H1 (cell line): Measurements from ENCODE around the gene CDK3. TPM values are rescaled to one million over a fixed set of nuclear protein-coding genes. Genes with fewer than 3 reads are reported as not detected.

Experiments used
- CTCF ChIA-PET: fragments of 300-600 bp; sonication (Branson Sonifier 250); formaldehyde crosslinking; loops from one replicate; lab custom pipeline; 2021; ENCODE audit not compliant: partially characterized antibody; lab: Charles Lee
- POLR2A ChIA-PET: fragments of 300-600 bp; sonication (Branson Sonifier 250); formaldehyde crosslinking; loops from one replicate; lab custom pipeline; 2021; ENCODE audit warnings: inconsistent platforms; ENCODE audit not compliant: partially characterized antibody; lab: Charles Lee
- DNase-seq, 2 experiments: peaks; one replicate each; pipeline versions ENCODE4 v3.0.0 to v3.0.0-alpha.2; 2010 to 2022; ENCODE audit warnings: low spot score in 2 of 2, low read depth in 1 of 2, mixed read lengths in 1 of 2
- FAIRE-seq: peaks from 2 replicates; lab custom pipeline; 2011; peaks lifted over from hg19 to GRCh38; lab: Jason Lieb, UNC
- H2AFZ ChIP-seq: 2 replicates; pipeline ENCODE4 v1.8.1; 2012; ENCODE audit warnings: low read length, inconsistent platforms
- H2AK5ac ChIP-seq: 2 replicates; pipeline ENCODE4 v1.6.1; 2013; ENCODE audit warnings: low read depth, low read length
- H2BK120ac ChIP-seq: replicated peaks from 2 replicates; pipeline ENCODE3; 2013; ENCODE audit warnings: low read depth, low read length, inconsistent platforms
- H2BK12ac ChIP-seq: 2 replicates; pipeline ENCODE4 v1.6.1; 2013; ENCODE audit warnings: low read depth, low read length
- H2BK15ac ChIP-seq: 2 replicates; pipeline ENCODE4 v1.6.1; 2013; ENCODE audit warnings: low read length
- H2BK20ac ChIP-seq: 2 replicates; pipeline ENCODE4 v1.6.1; 2013; ENCODE audit warnings: low read length
- H2BK5ac ChIP-seq: 2 replicates; pipeline ENCODE4 v1.6.1; 2013; ENCODE audit warnings: low read depth, low read length
- H3K14ac ChIP-seq: 2 replicates; pipeline ENCODE4 v1.6.1; 2013; ENCODE audit warnings: inconsistent platforms; ENCODE audit not compliant: insufficient read length
- H3K18ac ChIP-seq: 2 replicates; pipeline ENCODE4 v1.6.1; 2013; ENCODE audit warnings: low read length; ENCODE audit errors: extremely low read depth
- H3K23ac ChIP-seq: 2 replicates; pipeline ENCODE4 v1.6.1; 2013; ENCODE audit warnings: inconsistent platforms; ENCODE audit not compliant: insufficient read length
- H3K23me2 ChIP-seq: 2 replicates; pipeline ENCODE4 v1.6.1; 2013; ENCODE audit warnings: low read depth, low read length
- H3K27ac ChIP-seq: 2 replicates; pipeline ENCODE4 v1.6.1; 2011; ENCODE audit warnings: low read depth, low read length, inconsistent platforms
- H3K27me3 ChIP-seq, 4 experiments: replicated peaks in 1 of 4; 1 replicate in 1 of 4; 2 replicates in 3 of 4; pipeline versions ENCODE4 v1.6.1 to v1.8.1; 2011 to 2013; ENCODE audit warnings: low read length in 3 of 4, mild to moderate bottlenecking in 3 of 4, inconsistent platforms in 2 of 4, mixed read lengths in 2 of 4, moderate library complexity in 1 of 4; ENCODE audit not compliant: control insufficient read depth in 3 of 4, insufficient read depth in 3 of 4; ENCODE audit errors: extremely low read depth in 1 of 4
- H3K36me3 ChIP-seq, 4 experiments: 2 replicates each; pipeline versions ENCODE4 v1.6.1 to v1.8.1; 2011 to 2013; ENCODE audit warnings: mild to moderate bottlenecking in 4 of 4, low read length in 3 of 4, moderate library complexity in 2 of 4, control low read depth in 1 of 4, inconsistent platforms in 1 of 4; ENCODE audit not compliant: insufficient read depth in 4 of 4, control insufficient read depth in 2 of 4
- H3K4ac ChIP-seq: replicated peaks from 2 replicates; pipeline ENCODE3; 2013; ENCODE audit warnings: low read length, low read depth, mixed read lengths, inconsistent platforms; ENCODE audit not compliant: insufficient read length
- H3K4me1 ChIP-seq, 4 experiments: replicated peaks in 1 of 4; 1 replicate in 1 of 4; 2 replicates in 3 of 4; pipeline versions ENCODE4 v1.6.1 to v1.8.1; 2011 to 2013; ENCODE audit warnings: low read length in 3 of 4, inconsistent platforms in 2 of 4, mixed read lengths in 1 of 4; ENCODE audit not compliant: insufficient read depth in 4 of 4, control insufficient read depth in 3 of 4
- H3K4me2 ChIP-seq, 2 experiments: 2 replicates each; pipeline versions ENCODE4 v1.6.1 to v1.8.1; 2011 to 2013; ENCODE audit warnings: low read depth in 2 of 2, low read length in 2 of 2, control low read depth in 1 of 2, inconsistent platforms in 1 of 2, mild to moderate bottlenecking in 1 of 2; ENCODE audit not compliant: insufficient read depth in 1 of 2
- H3K4me3 ChIP-seq, 4 experiments: fragments of 200-600, 300-600 bp in 1 of 4; sonication (generic), shearing (Covaris generic), sonication (Bioruptor Twin) in 1 of 4; 2 replicates each; pipeline versions ENCODE4 v1.5.1 to v1.8.1; 2011 to 2016; ENCODE audit warnings: low read length in 4 of 4, low read depth in 3 of 4, control low read depth in 2 of 4, inconsistent platforms in 2 of 4, mild to moderate bottlenecking in 2 of 4, mixed read lengths in 1 of 4, moderate library complexity in 1 of 4; ENCODE audit not compliant: insufficient read depth in 2 of 4; ENCODE audit errors: extremely low read depth in 1 of 4
- H3K56ac ChIP-seq: replicated peaks from 2 replicates; pipeline ENCODE3; 2013; ENCODE audit warnings: low read depth, mild to moderate bottlenecking, mixed read lengths, low read length, inconsistent platforms; ENCODE audit not compliant: insufficient read length
- H3K79me1 ChIP-seq: 2 replicates; pipeline ENCODE4 v1.6.1; 2013; ENCODE audit warnings: low read depth, low read length, control low read depth
- H3K79me2 ChIP-seq, 2 experiments: 2 replicates each; pipeline versions ENCODE4 v1.6.1 to v1.8.1; 2012 to 2013; ENCODE audit warnings: low read length in 2 of 2, mild to moderate bottlenecking in 2 of 2, inconsistent platforms in 1 of 2; ENCODE audit not compliant: insufficient read depth in 2 of 2, control insufficient read depth in 1 of 2
- H3K9ac ChIP-seq, 4 experiments: replicated peaks in 1 of 4; 1 replicate in 1 of 4; 2 replicates in 3 of 4; pipeline versions ENCODE4 v1.6.1 to v1.8.1; 2011 to 2013; ENCODE audit warnings: low read depth in 3 of 4, low read length in 3 of 4, control low read depth in 2 of 4, mild to moderate bottlenecking in 2 of 4, moderate library complexity in 2 of 4, inconsistent platforms in 1 of 4; ENCODE audit errors: extremely low read depth in 1 of 4
- H3K9me3 ChIP-seq, 2 experiments: 2 replicates each; pipeline versions ENCODE4 v1.6.1 to v1.8.1; 2012 to 2013; ENCODE audit warnings: mild to moderate bottlenecking in 2 of 2, moderate library complexity in 2 of 2, control low read depth in 1 of 2, inconsistent platforms in 1 of 2, low read depth in 1 of 2, low read length in 1 of 2, mixed read lengths in 1 of 2; ENCODE audit not compliant: insufficient read depth in 2 of 2
- H4K20me1 ChIP-seq, 2 experiments: replicated peaks in 1 of 2; 2 replicates each; pipeline versions ENCODE3 to v1.8.1; 2011 to 2013; ENCODE audit warnings: inconsistent platforms in 2 of 2, low read length in 2 of 2, mild to moderate bottlenecking in 1 of 2; ENCODE audit not compliant: insufficient read depth in 2 of 2, control insufficient read depth in 1 of 2
- H4K5ac ChIP-seq: 2 replicates; pipeline ENCODE4 v1.6.1; 2013; ENCODE audit warnings: low read length, low read depth, mixed read lengths, inconsistent platforms; ENCODE audit not compliant: insufficient read length
- H4K8ac ChIP-seq: 2 replicates; pipeline ENCODE4 v1.8.0; 2013; ENCODE audit warnings: mild to moderate bottlenecking, moderate library complexity, low read length, inconsistent platforms; ENCODE audit not compliant: insufficient read depth; ENCODE audit errors: extremely low read depth
- H4K91ac ChIP-seq: replicated peaks from 2 replicates; pipeline ENCODE3; 2013; ENCODE audit warnings: low read length, mixed read lengths, inconsistent platforms; ENCODE audit not compliant: insufficient read length
- CHD2 ChIP-seq: IDR thresholded peaks from 2 replicates; pipeline ENCODE4 v1.6.1; 2012; ENCODE audit warnings: low read length, improper control_type of control experiment
- E2F6 ChIP-seq: IDR thresholded peaks from 2 replicates; pipeline ENCODE4 v1.6.1; 2012; ENCODE audit warnings: inconsistent platforms
- EP300 ChIP-seq, 2 experiments: IDR thresholded peaks; 1 replicate in 1 of 2; 2 replicates in 1 of 2; pipeline ENCODE4 v1.6.1; 2011 to 2012; ENCODE audit warnings: low read depth in 2 of 2, low read length in 2 of 2, mild to moderate bottlenecking in 2 of 2, borderline replicate concordance in 1 of 2, inconsistent platforms in 1 of 2, moderate library complexity in 1 of 2
- FOSL1 ChIP-seq: IDR thresholded peaks from 2 replicates; pipeline ENCODE4 v1.6.1; 2011; ENCODE audit warnings: mild to moderate bottlenecking, low read depth, low read length, moderate library complexity; ENCODE audit not compliant: insufficient read depth
- KDM4A ChIP-seq: IDR thresholded peaks from one replicate; pipeline ENCODE4 v1.7.1; 2012; ENCODE audit warnings: low read depth, mild to moderate bottlenecking, moderate library complexity, low read length, inconsistent platforms; ENCODE audit not compliant: severe bottlenecking
- RBBP5 ChIP-seq: IDR thresholded peaks from 2 replicates; pipeline ENCODE4 v1.7.1; 2012; ENCODE audit warnings: low read depth, mild to moderate bottlenecking, inconsistent platforms, low read length, moderate library complexity, borderline replicate concordance
- SIN3A ChIP-seq, 2 experiments: IDR thresholded peaks in 1 of 2; conservative IDR thresholded peaks in 1 of 2; 2 replicates each; pipeline ENCODE4 v1.6.1; 2011 to 2012; ENCODE audit warnings: low read length in 2 of 2, improper control_type of control experiment in 1 of 2, low read depth in 1 of 2, mild to moderate bottlenecking in 1 of 2
- SIRT6 ChIP-seq: IDR thresholded peaks from one replicate; pipeline ENCODE4 v1.7.1; 2012; ENCODE audit warnings: low read length, inconsistent platforms
- SUZ12 ChIP-seq: fragments of 200-600 bp; sonication (generic); IDR thresholded peaks from 2 replicates; pipeline ENCODE4 v1.6.1; 2012; ENCODE audit warnings: mild to moderate bottlenecking, inconsistent platforms, low read length, moderate library complexity, mixed read lengths
- USF2 ChIP-seq: IDR thresholded peaks from 2 replicates; pipeline ENCODE4 v1.6.1; 2011; ENCODE audit warnings: low read length, improper control_type of control experiment
- YY1 ChIP-seq: IDR thresholded peaks from 2 replicates; pipeline ENCODE4 v1.6.1; 2011; ENCODE audit warnings: low read depth, mild to moderate bottlenecking, low read length
- ZNF274 ChIP-seq: IDR thresholded peaks from 2 replicates; pipeline ENCODE4 v1.7.0; 2012; ENCODE audit warnings: low read length, borderline replicate concordance; ENCODE audit errors: extremely low read depth
- WGBS, 2 experiments: shearing (Covaris generic) in 1 of 2; methylation state at CpG; one replicate each; pipeline versions ENCODE4 v1.1.6 to v1.1.7; 2013 to 2015; ENCODE audit warnings: low lambda C conversion rate in 2 of 2, mixed read lengths in 2 of 2, inconsistent platforms in 1 of 2, low coverage in 1 of 2, missing lambda C conversion rate in 1 of 2; ENCODE audit not compliant: insufficient replicate concordance in 2 of 2, insufficient coverage in 1 of 2, insufficient read length in 1 of 2; ENCODE audit errors: extremely low coverage in 1 of 2, missing lambda C conversion rate in 1 of 2; 5-methylcytosine and 5-hydroxymethylcytosine counted together
- polyA plus RNA-seq, 7 experiments: library from polyadenylated mRNA; depleted of rRNA in 3 of 7; stranded (reverse) in 5 of 7; unstranded in 2 of 7; fragments of >200 nt in 5 of 7; fragments of 200-250 nt in 2 of 7; gene quantifications; 1 replicate in 5 of 7; 2 replicates in 1 of 7; 4 replicates in 1 of 7; pipeline versions ENCODE4 v1.2.1 to v1.2.3, GENCODE V29; 2011 to 2013; ENCODE audit warnings: missing spikeins in 2 of 7, mixed read lengths in 2 of 7
- total RNA-seq: library from RNA; stranded (reverse); fragmentation: NEBNext Ultra II Directional; extraction: Animal tissue kit (Norgen Biotek cat#: 25700); gene quantifications from 2 replicates; pipeline ENCODE4 v1.2.1, GENCODE V29; 2021

CDK3 gene
- total and polyA plus RNA-seq, 2 of the 8 experiments (the other 6 are each of a cell fraction or from before 2014, with no cell fraction given): 10.0 to 14.6 TPM

GRCh38 chr17:76054112-76054476 lies 53.4 kb downstream of the CDK3 start:
- no peak overlapping the region for H2BK12ac ChIP-seq
- H4K5ac ChIP-seq: no peak overlapping the region
- H2AFZ ChIP-seq: no peak overlapping the region
- H2BK5ac ChIP-seq: no peak overlapping the region
- no peak overlapping the region for H3K14ac ChIP-seq
- peaks cover 0 to 3% of the 10 kb centered on the region in 2 experiments for H4K20me1 ChIP-seq
- no peak overlapping the region for H3K4me2 ChIP-seq
- ChIA-PET POLR2A (interaction anchor here (0.8 kb wide), 1 partner anchor 55 kb away, joined by 4 read pairs; no protein-coding TSS in a partner anchor), CTCF (interaction anchor here (1.2 to 1.8 kb wide), 2 partner anchors 15 to 49 kb away, joined by 5 read pairs; no protein-coding TSS in a partner anchor)
- DNase-seq (no peak), FAIRE-seq (no peak)
- H3K23ac ChIP-seq: no peak overlapping the region
- no peak overlapping the region for H2AK5ac ChIP-seq
- H3K27ac ChIP-seq: no peak overlapping the region
- H4K8ac ChIP-seq: no peak overlapping the region
- no peaks in the 10 kb centered on the region for H3K27me3 ChIP-seq
- no peaks in the 10 kb centered on the region; the same call in 1 of the 2 replicates for H3K79me1 ChIP-seq
- no peak overlapping the region for H4K91ac ChIP-seq
- TF ChIP-seq RBBP5: no peak
- TF ChIP-seq CHD2: no peak
- no peak for TF ChIP-seq E2F6
- no peak for TF ChIP-seq EP300 (IDR thresholded peaks at IDR 0.05; ENCODE audit: borderline replicate concordance in 1 of 2, low read depth in 2 of 2, low read length in 2 of 2)
- no peak for TF ChIP-seq ZNF274
- no peak for TF ChIP-seq SUZ12
- no peak for TF ChIP-seq SIN3A (conservative IDR thresholded peaks at IDR 0.05 in 1 of 2, IDR thresholded peaks at IDR 0.05 in 1 of 2; ENCODE audit: low read depth in 1 of 2, low read length in 2 of 2)
- no peak for TF ChIP-seq YY1
- no peak for TF ChIP-seq SIRT6
- TF ChIP-seq FOSL1: no peak
- no peak for TF ChIP-seq KDM4A
- no peak for TF ChIP-seq USF2
- H3K4ac ChIP-seq: no peak overlapping the region
- no peak overlapping the region for H3K18ac ChIP-seq
- no peak overlapping the region for H3K56ac ChIP-seq
- peaks cover 10 to 60% (median 30%) of the 10 kb centered on the region in 4 experiments for H3K36me3 ChIP-seq
- no peak overlapping the region for H3K4me3 ChIP-seq
- 88% methylated on average over 4 of the region's 4 CpGs; no CpG with 5 or more reads in 1 of the 2 experiments for WGBS, 2 experiments
- no peaks in the 10 kb centered on the region for H3K9me3 ChIP-seq
- H2BK120ac ChIP-seq: no peak overlapping the region
- H2BK20ac ChIP-seq: no peak overlapping the region
- peaks cover 0 to 2% (median 0%) of the 10 kb centered on the region in 4 experiments; a peak in 1 of 7 replicates for H3K4me1 ChIP-seq
- no peak overlapping the region for H2BK15ac ChIP-seq
- no peak overlapping the region for H3K9ac ChIP-seq
- no peaks in the 10 kb centered on the region for H3K23me2 ChIP-seq
- H3K79me2 ChIP-seq: no peaks in the 10 kb centered on the region
